ENCODE measurements around the gene GRAMD1B. TPM values are rescaled to one million over a fixed set of nuclear protein-coding genes. Genes with fewer than 3 reads are reported as not detected.
"Not testable (repeated sequence)": the region's sequence is repeated elsewhere in the genome, so short reads cannot be mapped to it uniquely, and the experiment has no call there.

The GRAMD1B gene
- total RNA-seq, 1 experiment from 2014 or later: 1.2 TPM

GRCh38 chr11:123569393-123569792 is 139.3 kb downstream of the GRAMD1B start:
- no peaks in the 10 kb centered on the region for H3K4me1 Mint-ChIP-seq (ENCODE audit: low read depth, unreplicated experiment)
- no peaks in the 10 kb centered on the region for H3K36me3 Mint-ChIP-seq (ENCODE audit: insufficient read depth, unreplicated experiment)
- H3K27me3 Mint-ChIP-seq (ENCODE audit: insufficient read depth, unreplicated experiment): peaks cover 32% of the 10 kb centered on the region
- Histone ChIP-seq H3K4me3 (ENCODE audit: low read depth, low read length) (no peak overlapping the region), H3K4me1 (no peaks in the 10 kb centered on the region), H3K9me3 (no peaks in the 10 kb centered on the region), H3K27me3 (replicated peaks; ENCODE audit: control insufficient read depth, insufficient read depth, low read length) (peaks cover 3% of the 10 kb centered on the region; the same call in 1 of the 2 replicates), H3K36me3 (ENCODE audit: control insufficient read depth, insufficient read depth, low read length) (no peaks in the 10 kb centered on the region)
- no peaks in the 10 kb centered on the region for H3K9me3 Mint-ChIP-seq (ENCODE audit: unreplicated experiment)
- POLR2A ChIA-PET: no interaction called here
- no peak overlapping the region for H3K4me3 Mint-ChIP-seq (ENCODE audit: unreplicated experiment)
- DNase-seq: no peak
- TF ChIP-seq, protein P1, sequence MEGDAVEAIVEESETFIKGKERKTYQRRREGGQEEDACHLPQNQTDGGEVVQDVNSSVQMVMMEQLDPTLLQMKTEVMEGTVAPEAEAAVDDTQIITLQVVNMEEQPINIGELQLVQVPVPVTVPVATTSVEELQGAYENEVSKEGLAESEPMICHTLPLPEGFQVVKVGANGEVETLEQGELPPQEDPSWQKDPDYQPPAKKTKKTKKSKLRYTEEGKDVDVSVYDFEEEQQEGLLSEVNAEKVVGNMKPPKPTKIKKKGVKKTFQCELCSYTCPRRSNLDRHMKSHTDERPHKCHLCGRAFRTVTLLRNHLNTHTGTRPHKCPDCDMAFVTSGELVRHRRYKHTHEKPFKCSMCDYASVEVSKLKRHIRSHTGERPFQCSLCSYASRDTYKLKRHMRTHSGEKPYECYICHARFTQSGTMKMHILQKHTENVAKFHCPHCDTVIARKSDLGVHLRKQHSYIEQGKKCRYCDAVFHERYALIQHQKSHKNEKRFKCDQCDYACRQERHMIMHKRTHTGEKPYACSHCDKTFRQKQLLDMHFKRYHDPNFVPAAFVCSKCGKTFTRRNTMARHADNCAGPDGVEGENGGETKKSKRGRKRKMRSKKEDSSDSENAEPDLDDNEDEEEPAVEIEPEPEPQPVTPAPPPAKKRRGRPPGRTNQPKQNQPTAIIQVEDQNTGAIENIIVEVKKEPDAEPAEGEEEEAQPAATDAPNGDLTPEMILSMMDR (IDR thresholded peaks at IDR 0.05; ENCODE audit: insufficient read depth in 1 of 2, low read depth in 1 of 2, low read length in 1 of 2, severe bottlenecking in 1 of 2, unreplicated experiment in 1 of 2): no peak
- no TSS peak for BruUV-seq (replicated peaks)
- CTCF ChIA-PET: interaction anchor here (1.4 kb wide), 1 partner anchor 11 kb away, joined by 4 read pairs; no protein-coding TSS in a partner anchor
- intact Hi-C loops (cut with micrococcal nuclease; ENCODE audit: unreplicated experiment): no loop called here
- H3K27ac Mint-ChIP-seq (ENCODE audit: unreplicated experiment): no peak overlapping the region

- no peak overlapping the region for H3K4me3 Mint-ChIP-seq (ENCODE audit: unreplicated experiment)
- no peaks in the 10 kb centered on the region for H3K36me3 Mint-ChIP-seq (ENCODE audit: insufficient read depth, unreplicated experiment)
- BruUV-seq (replicated peaks): no TSS peak
- ChIA-PET POLR2A (no interaction called here), CTCF (interaction anchor here (1.0 kb wide), 1 partner anchor 140 kb away, joined by 3 read pairs; no protein-coding TSS in a partner anchor)
- no peaks in the 10 kb centered on the region for H3K9me3 Mint-ChIP-seq (ENCODE audit: unreplicated experiment)
- Histone ChIP-seq H3K9me3 (no peaks in the 10 kb centered on the region), H3K27me3 (replicated peaks; ENCODE audit: control insufficient read depth, insufficient read depth, low read length) (peaks cover 4% of the 10 kb centered on the region; the same call in 1 of the 2 replicates), H3K4me3 (ENCODE audit: low read depth, low read length) (no peak overlapping the region), H3K4me1 (no peaks in the 10 kb centered on the region), H3K36me3 (ENCODE audit: control insufficient read depth, insufficient read depth, low read length) (no peaks in the 10 kb centered on the region)
- intact Hi-C loops (cut with micrococcal nuclease; ENCODE audit: unreplicated experiment): no loop called here
- H3K27me3 Mint-ChIP-seq (ENCODE audit: insufficient read depth, unreplicated experiment): peaks cover 36% of the 10 kb centered on the region
- H3K4me1 Mint-ChIP-seq (ENCODE audit: low read depth, unreplicated experiment): no peaks in the 10 kb centered on the region
- no peak for DNase-seq
- no peak overlapping the region for H3K27ac Mint-ChIP-seq (ENCODE audit: unreplicated experiment)
- TF ChIP-seq, protein P1 (IDR thresholded peaks at IDR 0.05; ENCODE audit: insufficient read depth in 1 of 2, low read depth in 1 of 2, low read length in 1 of 2, severe bottlenecking in 1 of 2, unreplicated experiment in 1 of 2): no peak
Measured at GRCh38 chr11:123570939-123571580, 141.0 kb downstream of the GRAMD1B start.

GRCh38 chr11:123572791-123573190 is 142.7 kb downstream of the GRAMD1B start:
- H3K9me3 Mint-ChIP-seq (ENCODE audit: unreplicated experiment); POLR2A ChIA-PET; H3K36me3 Mint-ChIP-seq (ENCODE audit: insufficient read depth, unreplicated experiment); H3K27ac Mint-ChIP-seq (ENCODE audit: unreplicated experiment); BruUV-seq (replicated peaks); intact Hi-C loops (cut with micrococcal nuclease; ENCODE audit: unreplicated experiment); H3K4me1 Mint-ChIP-seq (ENCODE audit: low read depth, unreplicated experiment); H3K27me3 ChIP-seq (replicated peaks; ENCODE audit: control insufficient read depth, insufficient read depth, low read length); H3K4me1 ChIP-seq; DNase-seq; H3K36me3 ChIP-seq (ENCODE audit: control insufficient read depth, insufficient read depth, low read length); H3K9me3 ChIP-seq; H3K4me3 ChIP-seq (ENCODE audit: low read depth, low read length); H3K4me3 Mint-ChIP-seq (ENCODE audit: unreplicated experiment); CTCF ChIA-PET: not testable (repeated sequence)
- H3K27me3 Mint-ChIP-seq (ENCODE audit: insufficient read depth, unreplicated experiment): peaks cover 36% of the 10 kb centered on the region

All from Caco-2 (cell line).